Effector memory CD4-positive, alpha-beta T cell (primary cell): ENCODE results near the gene RPL10A.
"Not testable (repeated sequence)": the region's sequence is repeated elsewhere in the genome, so short reads cannot be mapped to it uniquely, and the experiment has no call there.

Experiments used
- DNase-seq, 3 donors: peaks; one replicate each; pipeline ENCODE4 v3.0.0-alpha.2; 2020
- H3K27ac ChIP-seq: 2 replicates; pipeline ENCODE4 v1.7.0; 2013; ENCODE audit warnings: mild to moderate bottlenecking, low read length, moderate library complexity; ENCODE audit not compliant: insufficient read depth, poor library complexity, severe bottlenecking
- H3K27me3 ChIP-seq: replicated peaks from 2 replicates; pipeline ENCODE4 v1.7.0; 2013; ENCODE audit warnings: mild to moderate bottlenecking, low read length; ENCODE audit not compliant: insufficient read depth, control insufficient read depth, poor library complexity, severe bottlenecking
- H3K36me3 ChIP-seq: 2 replicates; pipeline ENCODE4 v1.7.0; 2013; ENCODE audit warnings: mild to moderate bottlenecking, low read length, moderate library complexity; ENCODE audit not compliant: control insufficient read depth, insufficient read depth
- H3K4me1 ChIP-seq: 2 replicates; pipeline ENCODE4 v1.7.0; 2013; ENCODE audit warnings: low read length, mild to moderate bottlenecking; ENCODE audit not compliant: control insufficient read depth, insufficient read depth, poor library complexity, severe bottlenecking
- H3K4me3 ChIP-seq: 2 replicates; pipeline ENCODE4 v1.7.0; 2013; ENCODE audit warnings: low read length, low read depth, mild to moderate bottlenecking; ENCODE audit not compliant: insufficient read depth, poor library complexity, severe bottlenecking
- H3K9me3 ChIP-seq: 2 replicates; pipeline ENCODE4 v1.7.0; 2013; ENCODE audit warnings: mild to moderate bottlenecking, low read length, moderate library complexity; ENCODE audit not compliant: control insufficient read depth

The RPL10A gene

GRCh38 chr6:35507221-35507620, 39.0 kb downstream of the RPL10A start:
- no peaks in the 10 kb centered on the region for H3K9me3 ChIP-seq
- H3K27me3 ChIP-seq = peaks cover 8% of the 10 kb centered on the region
- H3K4me3 ChIP-seq = no peak overlapping the region
- H3K4me1 ChIP-seq = peaks cover 4% of the 10 kb centered on the region
- DNase-seq = no peak
- no peaks in the 10 kb centered on the region for H3K36me3 ChIP-seq
- no peak overlapping the region for H3K27ac ChIP-seq

GRCh38 chr6:35508027-35508426, 39.8 kb downstream of the RPL10A start:
- Histone ChIP-seq H3K27me3 (peaks cover 10% of the 10 kb centered on the region), H3K9me3 (no peaks in the 10 kb centered on the region), H3K4me3 (no peak overlapping the region)

GRCh38 chr6:35508542-35508941, 40.3 kb downstream of the RPL10A start:
- peaks cover 10% of the 10 kb centered on the region for H3K27me3 ChIP-seq
- no peaks in the 10 kb centered on the region for H3K36me3 ChIP-seq
- DNase-seq = no peak
- H3K4me1 ChIP-seq = peaks cover 4% of the 10 kb centered on the region
- no peaks in the 10 kb centered on the region for H3K9me3 ChIP-seq
- no peak overlapping the region for H3K27ac ChIP-seq
- H3K4me3 ChIP-seq = no peak overlapping the region

More at GRCh38 chr6:35508027-35508426, 39.8 kb downstream of the RPL10A start:
- Histone ChIP-seq H3K4me1 (peaks cover 4% of the 10 kb centered on the region), H3K36me3 (no peaks in the 10 kb centered on the region), H3K27ac (no peak overlapping the region)
- no peak for DNase-seq

- Histone ChIP-seq H3K9me3 (no peaks in the 10 kb centered on the region), H3K36me3 (no peaks in the 10 kb centered on the region), H3K27me3 (peaks cover 10% of the 10 kb centered on the region), H3K4me3 (no peak overlapping the region), H3K4me1 (peaks cover 4% of the 10 kb centered on the region), H3K27ac (no peak overlapping the region)
- no peak for DNase-seq
These were observed 42.8 kb downstream of the RPL10A start for GRCh38 chr6:35510916-35511561.

GRCh38 chr6:35511562-35511941, 43.4 kb downstream of the RPL10A start:
- Histone ChIP-seq H3K27me3 (peaks cover 10% of the 10 kb centered on the region), H3K27ac (no peak overlapping the region), H3K4me3 (no peak overlapping the region), H3K9me3 (no peaks in the 10 kb centered on the region), H3K4me1 (peaks cover 4% of the 10 kb centered on the region), H3K36me3 (no peaks in the 10 kb centered on the region)
- DNase-seq = no peak

- Histone ChIP-seq H3K9me3 (no peaks in the 10 kb centered on the region), H3K27me3 (peaks cover 10% of the 10 kb centered on the region), H3K27ac (no peak overlapping the region), H3K4me1 (peaks cover 4% of the 10 kb centered on the region), H3K4me3 (no peak overlapping the region), H3K36me3 (no peaks in the 10 kb centered on the region)
- no peak for DNase-seq
These were observed 43.8 kb downstream of the RPL10A start for GRCh38 chr6:35512006-35512405.

- Histone ChIP-seq H3K9me3 (no peaks in the 10 kb centered on the region), H3K36me3 (no peaks in the 10 kb centered on the region), H3K4me3 (no peak within 1 kb of the TSS), H3K27me3 (peaks cover 10% of the 10 kb centered on the region), H3K4me1 (peaks cover 4% of the 10 kb centered on the region), H3K27ac (no peak within 1 kb of the TSS)
- DNase-seq = no peak
These were observed 44.5 kb downstream of the RPL10A start, which contains the start of gene TULP1 for GRCh38 chr6:35512740-35513139. TULP1 (minus strand) TSS chr6:35512896; CDS start chr6:35512858, 38 bp downstream.

GRCh38 chr6:35514587-35514986, 46.4 kb downstream of the RPL10A start:
- DNase-seq = no peak
- Histone ChIP-seq H3K36me3 (no peaks in the 10 kb centered on the region), H3K27me3 (peaks cover 10% of the 10 kb centered on the region), H3K4me3 (no peak overlapping the region), H3K4me1 (peaks cover 4% of the 10 kb centered on the region), H3K27ac (no peak overlapping the region), H3K9me3 (no peaks in the 10 kb centered on the region)

GRCh38 chr6:35515939-35516338, 47.7 kb downstream of the RPL10A start:
- H3K9me3 ChIP-seq, H3K4me3 ChIP-seq, DNase-seq, H3K4me1 ChIP-seq, H3K36me3 ChIP-seq, H3K27ac ChIP-seq: not testable (repeated sequence)
- H3K27me3 ChIP-seq = peaks cover 10% of the 10 kb centered on the region

GRCh38 chr6:35516712-35517111, 48.5 kb downstream of the RPL10A start:
- H3K4me1 ChIP-seq = no peaks in the 10 kb centered on the region
- peaks cover 5% of the 10 kb centered on the region for H3K27me3 ChIP-seq
- H3K36me3 ChIP-seq = no peaks in the 10 kb centered on the region
- no peak overlapping the region for H3K27ac ChIP-seq
- DNase-seq = no peak
- H3K4me3 ChIP-seq = no peak overlapping the region
- no peaks in the 10 kb centered on the region for H3K9me3 ChIP-seq
